Nephron progenitor cell (in vitro differentiated cells): ENCODE results near the gene NACC1.

Experiments used
- DNase-seq: peaks from one replicate; pipeline ENCODE4 v3.0.0; 2021
- H3K27ac Mint-ChIP-seq: 2 replicates; pipeline ENCODE4 v1.8.0; 2021; ENCODE audit warnings: mild to moderate bottlenecking, moderate library complexity, mixed read lengths
- H3K27me3 Mint-ChIP-seq: 2 replicates; pipeline ENCODE4 v1.8.0; 2021; ENCODE audit warnings: mild to moderate bottlenecking, low read depth, mixed read lengths; ENCODE audit not compliant: poor library complexity
- H3K36me3 Mint-ChIP-seq: 2 replicates; pipeline ENCODE4 v1.8.0; 2021; ENCODE audit warnings: low read depth, mixed read lengths
- H3K4me1 Mint-ChIP-seq: 2 replicates; pipeline ENCODE4 v1.8.0; 2021; ENCODE audit warnings: mixed read lengths
- H3K4me3 Mint-ChIP-seq: 2 replicates; pipeline ENCODE4 v1.8.0; 2021; ENCODE audit warnings: mild to moderate bottlenecking, moderate library complexity, mixed read lengths
- H3K9me3 Mint-ChIP-seq: 2 replicates; pipeline ENCODE4 v1.8.0; 2021; ENCODE audit warnings: mild to moderate bottlenecking, moderate library complexity, mixed read lengths
- TF ChIP-seq, protein P1 (sequence below): fragments of 200-600 bp; sonication (generic); IDR thresholded peaks from 2 replicates; pipeline ENCODE4 v1.5.0; 2021; ENCODE audit warnings: antibody characterized with exemption

Gene NACC1

DNA sequence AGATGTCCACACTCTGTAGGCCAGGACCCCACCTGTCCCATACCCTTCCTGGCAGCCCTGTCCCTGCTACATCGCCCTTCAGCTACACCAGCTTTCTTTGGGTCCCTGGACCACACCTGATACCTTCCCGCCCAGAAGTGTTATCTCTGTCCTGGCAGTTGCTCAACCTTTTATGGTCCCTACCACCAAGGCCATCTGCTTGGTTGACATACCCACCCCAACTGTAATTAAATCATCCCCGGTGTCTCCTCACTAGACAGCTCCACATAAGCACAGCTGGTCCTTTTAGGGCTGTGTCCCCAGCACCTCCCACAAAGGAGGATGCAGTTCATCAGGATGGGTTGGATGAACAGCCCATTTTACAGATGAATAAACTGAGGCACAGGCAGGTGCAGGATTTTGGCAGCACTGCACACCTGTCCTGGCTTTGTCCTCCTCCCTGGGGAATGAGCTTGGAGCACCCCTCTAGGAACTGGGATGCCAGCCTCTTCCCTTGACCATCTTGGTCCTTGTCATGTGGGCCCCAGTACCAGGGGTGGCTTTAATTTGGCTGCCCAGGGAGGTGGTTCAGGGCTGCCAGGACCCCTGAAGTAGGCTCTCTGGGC, 12.9 kb downstream of the NACC1 start:
- Mint-ChIP-seq H3K27me3 (no peaks in the 10 kb centered on the region), H3K9me3 (no peaks in the 10 kb centered on the region), H3K27ac (no peak overlapping the region), H3K4me3 (no peak overlapping the region), H3K4me1 (peaks cover 24% of the 10 kb centered on the region), H3K36me3 (peaks cover 37% of the 10 kb centered on the region)
- DNase-seq, result no peak
- TF ChIP-seq, protein P1, sequence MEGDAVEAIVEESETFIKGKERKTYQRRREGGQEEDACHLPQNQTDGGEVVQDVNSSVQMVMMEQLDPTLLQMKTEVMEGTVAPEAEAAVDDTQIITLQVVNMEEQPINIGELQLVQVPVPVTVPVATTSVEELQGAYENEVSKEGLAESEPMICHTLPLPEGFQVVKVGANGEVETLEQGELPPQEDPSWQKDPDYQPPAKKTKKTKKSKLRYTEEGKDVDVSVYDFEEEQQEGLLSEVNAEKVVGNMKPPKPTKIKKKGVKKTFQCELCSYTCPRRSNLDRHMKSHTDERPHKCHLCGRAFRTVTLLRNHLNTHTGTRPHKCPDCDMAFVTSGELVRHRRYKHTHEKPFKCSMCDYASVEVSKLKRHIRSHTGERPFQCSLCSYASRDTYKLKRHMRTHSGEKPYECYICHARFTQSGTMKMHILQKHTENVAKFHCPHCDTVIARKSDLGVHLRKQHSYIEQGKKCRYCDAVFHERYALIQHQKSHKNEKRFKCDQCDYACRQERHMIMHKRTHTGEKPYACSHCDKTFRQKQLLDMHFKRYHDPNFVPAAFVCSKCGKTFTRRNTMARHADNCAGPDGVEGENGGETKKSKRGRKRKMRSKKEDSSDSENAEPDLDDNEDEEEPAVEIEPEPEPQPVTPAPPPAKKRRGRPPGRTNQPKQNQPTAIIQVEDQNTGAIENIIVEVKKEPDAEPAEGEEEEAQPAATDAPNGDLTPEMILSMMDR, result no peak

DNA sequence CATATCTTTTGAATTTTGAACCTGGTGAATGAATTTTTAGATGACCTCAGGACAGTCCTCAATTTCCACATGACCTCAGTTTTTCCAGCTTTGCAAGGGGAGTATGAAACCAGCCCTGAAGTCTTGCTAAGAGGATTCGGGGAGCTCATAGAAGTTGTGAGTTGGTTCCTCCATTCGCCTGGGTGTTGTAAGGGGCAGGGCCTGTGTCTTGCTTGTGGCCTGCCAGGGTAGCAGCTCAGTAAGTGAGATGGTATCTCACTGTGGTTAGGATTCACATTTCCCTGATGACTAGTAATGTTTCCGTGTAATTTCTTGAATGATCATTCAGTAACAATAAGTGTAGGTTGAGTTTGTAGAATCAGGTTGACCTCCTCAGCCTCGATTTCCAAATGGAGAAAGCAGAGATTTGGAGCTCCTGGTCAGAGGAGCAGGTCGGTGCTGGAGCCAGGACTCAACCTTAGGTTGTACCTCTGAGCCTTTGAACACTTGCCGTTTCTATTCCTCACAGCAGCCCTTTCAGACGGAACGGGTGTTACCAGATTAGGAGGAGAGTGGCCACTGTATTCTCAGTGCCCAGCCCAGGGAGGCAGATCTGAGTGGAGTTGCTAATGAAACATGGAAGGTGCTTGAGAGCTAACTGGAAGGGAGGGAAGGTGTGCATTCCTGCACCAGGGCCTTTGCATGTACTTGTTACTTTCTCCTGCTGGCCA, 14.6 kb downstream of the NACC1 start:
- DNase-seq, result no peak

DNA sequence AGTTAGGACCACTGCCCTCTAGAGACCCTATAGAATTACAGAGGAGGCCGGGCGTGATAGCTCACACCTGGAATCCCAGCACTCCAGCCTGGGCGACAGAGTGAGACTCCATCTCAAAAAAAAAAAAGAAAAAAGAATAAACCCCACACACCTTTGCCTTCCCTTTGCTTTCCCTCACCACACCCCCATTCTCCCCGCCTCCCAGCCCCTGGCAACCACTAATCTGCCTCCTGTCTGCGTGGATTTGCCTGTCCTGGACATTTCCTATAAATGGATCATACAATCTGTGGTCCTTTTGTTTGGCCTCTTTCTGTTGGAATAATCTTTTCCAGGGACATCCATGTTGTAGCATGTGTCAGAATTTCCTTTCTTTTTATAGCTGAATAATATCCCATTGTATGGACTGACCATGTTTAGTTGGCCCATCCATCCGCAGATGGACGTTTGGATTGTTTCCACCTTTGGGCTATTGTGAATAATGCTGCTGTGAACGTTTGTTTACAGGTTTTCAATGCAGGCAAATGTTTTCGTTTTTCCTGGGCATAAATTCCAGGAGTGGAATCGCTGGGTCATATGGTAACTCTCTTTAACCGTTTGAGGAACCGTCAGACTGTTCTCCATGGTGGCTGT, 15.3 kb downstream of the NACC1 start:
- TF ChIP-seq, protein P1, result no peak
- Mint-ChIP-seq H3K4me3 (no peak overlapping the region), H3K27ac (peak overlapping the region; percentile 46), H3K36me3 (peaks cover 35% of the 10 kb centered on the region), H3K4me1 (peaks cover 9% of the 10 kb centered on the region), H3K9me3 (no peaks in the 10 kb centered on the region), H3K27me3 (no peaks in the 10 kb centered on the region)
- DNase-seq, result no peak

More for the DNA sequence above, 14.6 kb downstream of the NACC1 start:
- Mint-ChIP-seq H3K27ac (peak overlapping the region; percentile 79), H3K4me1 (peaks cover 16% of the 10 kb centered on the region), H3K36me3 (peaks cover 31% of the 10 kb centered on the region), H3K9me3 (no peaks in the 10 kb centered on the region), H3K4me3 (no peak overlapping the region), H3K27me3 (no peaks in the 10 kb centered on the region)
- TF ChIP-seq, protein P1, result no peak

DNA sequence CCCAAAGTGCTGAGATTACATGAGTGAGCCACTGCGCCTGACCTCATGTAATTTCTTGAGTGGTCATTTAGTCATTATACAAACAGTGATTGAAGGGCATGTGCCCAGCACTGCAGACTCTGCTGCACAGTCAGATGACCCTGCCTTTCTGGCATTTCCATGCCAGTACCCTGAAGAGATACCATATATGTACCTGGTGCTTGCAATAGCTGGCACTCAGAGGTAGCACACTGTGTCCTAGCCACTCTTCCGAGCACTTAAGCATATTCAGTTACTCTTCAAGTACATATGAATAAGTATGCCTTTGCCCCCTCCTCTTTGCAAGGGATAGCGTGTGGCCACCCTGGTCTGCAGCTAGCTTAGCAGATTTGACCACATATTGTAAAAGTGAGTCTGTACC, 16.6 kb downstream of the NACC1 start:
- DNase-seq, result no peak

DNA sequence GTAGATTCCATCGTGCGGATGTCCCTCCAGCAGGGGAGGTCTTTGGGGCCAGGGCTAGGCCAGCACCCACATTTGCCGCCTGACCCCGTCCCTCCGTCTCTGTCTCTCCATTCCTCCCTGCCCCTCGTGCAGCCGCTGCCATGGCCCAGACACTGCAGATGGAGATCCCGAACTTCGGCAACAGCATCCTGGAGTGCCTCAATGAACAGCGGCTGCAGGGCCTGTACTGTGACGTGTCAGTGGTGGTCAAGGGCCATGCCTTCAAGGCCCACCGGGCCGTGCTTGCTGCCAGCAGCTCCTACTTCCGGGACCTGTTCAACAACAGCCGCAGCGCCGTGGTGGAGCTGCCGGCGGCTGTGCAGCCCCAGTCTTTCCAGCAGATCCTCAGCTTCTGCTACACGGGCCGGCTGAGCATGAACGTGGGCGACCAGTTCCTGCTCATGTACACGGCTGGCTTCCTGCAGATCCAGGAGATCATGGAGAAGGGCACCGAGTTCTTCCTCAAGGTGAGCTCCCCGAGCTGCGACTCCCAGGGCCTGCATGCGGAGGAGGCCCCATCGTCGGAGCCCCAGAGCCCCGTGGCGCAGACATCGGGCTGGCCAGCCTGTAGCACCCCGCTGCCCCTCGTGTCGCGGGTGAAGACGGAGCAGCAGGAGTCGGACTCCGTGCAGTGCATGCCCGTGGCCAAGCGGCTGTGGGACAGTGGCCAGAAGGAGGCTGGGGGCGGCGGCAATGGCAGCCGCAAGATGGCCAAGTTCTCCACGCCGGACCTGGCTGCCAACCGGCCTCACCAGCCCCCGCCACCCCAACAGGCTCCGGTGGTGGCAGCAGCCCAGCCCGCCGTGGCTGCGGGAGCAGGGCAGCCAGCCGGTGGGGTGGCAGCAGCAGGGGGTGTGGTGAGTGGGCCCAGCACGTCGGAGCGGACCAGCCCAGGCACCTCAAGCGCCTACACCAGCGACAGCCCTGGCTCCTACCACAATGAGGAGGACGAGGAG, 17.3 kb downstream of the NACC1 start:
- Mint-ChIP-seq H3K27me3 (no peaks in the 10 kb centered on the region), H3K9me3 (no peaks in the 10 kb centered on the region), H3K4me3 (no peak overlapping the region), H3K27ac (no peak overlapping the region), H3K4me1 (peaks cover 15% of the 10 kb centered on the region), H3K36me3 (peaks cover 39% of the 10 kb centered on the region)
- TF ChIP-seq, protein P1, result no peak
- no peak for DNase-seq

More for the DNA sequence above, 16.6 kb downstream of the NACC1 start:
- H3K4me3 Mint-ChIP-seq, result no peak overlapping the region
- H3K9me3 Mint-ChIP-seq, result no peaks in the 10 kb centered on the region
- peaks cover 12% of the 10 kb centered on the region for H3K4me1 Mint-ChIP-seq
- no peaks in the 10 kb centered on the region for H3K27me3 Mint-ChIP-seq
- TF ChIP-seq, protein P1, result no peak
- H3K36me3 Mint-ChIP-seq, result peaks cover 39% of the 10 kb centered on the region
- H3K27ac Mint-ChIP-seq, result no peak overlapping the region
